ENCODE data around the gene MED9.

MED9 gene

DNA sequence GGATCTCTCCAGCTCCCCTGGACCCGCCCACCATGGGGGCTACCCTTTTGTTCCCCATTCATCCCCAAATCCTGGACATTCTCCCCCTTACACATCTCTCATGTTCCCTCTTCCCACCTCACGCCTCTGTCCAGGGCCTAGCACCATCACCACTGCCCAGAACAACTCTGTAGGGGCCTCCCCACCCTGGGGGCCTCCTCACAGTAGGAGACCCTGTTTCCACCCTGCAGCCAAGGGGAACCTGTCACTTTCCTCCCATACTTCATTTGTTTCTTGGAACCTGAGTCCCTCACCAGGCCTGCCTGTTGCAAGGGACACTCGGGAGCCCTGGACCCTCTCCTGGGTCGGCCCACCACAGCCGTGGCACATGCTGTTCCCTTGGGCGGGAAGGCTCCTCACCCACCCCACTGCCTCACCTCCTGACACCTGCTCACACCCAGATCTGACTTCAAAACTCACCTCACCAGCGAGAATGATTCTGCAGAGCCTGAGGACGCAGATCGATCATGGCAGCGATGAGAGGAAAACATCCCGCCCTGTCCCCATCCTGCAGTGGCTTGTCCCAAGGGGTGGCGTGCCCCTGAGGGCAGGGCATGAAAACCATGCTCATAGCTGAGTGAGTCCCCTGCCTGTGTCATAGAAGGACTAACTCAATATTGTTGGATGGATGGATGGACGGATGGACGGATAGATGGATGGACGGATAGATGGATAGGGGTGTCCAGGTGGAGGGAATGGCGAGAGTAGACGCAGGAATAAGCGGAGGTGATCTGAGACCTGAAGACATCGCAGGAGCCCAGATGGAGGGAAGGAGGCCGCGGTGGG is 26.2 kb downstream of the MED9 start:
- DNase-seq (ENCODE audit: extremely low read depth in 1 of 2, low read depth in 1 of 2), result no peak

DNA sequence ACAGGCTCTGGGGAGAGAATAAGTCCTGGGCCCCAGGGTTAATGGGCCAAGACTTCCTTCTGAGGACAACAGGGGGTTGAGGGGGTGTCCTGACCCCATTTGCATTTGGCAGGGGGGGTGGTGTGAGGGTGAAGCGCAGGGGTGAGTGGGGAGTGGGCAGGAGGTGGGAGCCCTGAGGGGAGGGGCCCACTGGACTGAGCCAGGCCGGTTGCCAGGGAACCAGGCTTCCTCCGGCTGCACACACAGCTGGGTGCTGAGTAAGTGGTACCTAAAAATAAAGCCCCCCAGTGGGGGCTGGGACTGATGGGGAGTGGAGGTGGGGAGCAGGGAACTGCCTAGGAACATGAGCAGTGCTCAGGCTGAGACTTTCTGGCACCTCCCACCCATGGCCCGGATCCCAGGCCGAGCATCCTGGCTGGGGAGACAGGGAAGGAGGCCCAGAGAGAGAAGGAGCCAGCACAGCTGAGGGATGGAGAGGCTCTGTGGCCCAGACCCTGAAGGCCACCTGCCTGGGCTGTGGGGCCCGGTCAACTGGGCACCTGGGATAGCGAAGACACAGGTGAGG is 26.8 kb downstream of the MED9 start:
- DNase-seq (ENCODE audit: extremely low read depth in 1 of 2, low read depth in 1 of 2), result no peak

DNA sequence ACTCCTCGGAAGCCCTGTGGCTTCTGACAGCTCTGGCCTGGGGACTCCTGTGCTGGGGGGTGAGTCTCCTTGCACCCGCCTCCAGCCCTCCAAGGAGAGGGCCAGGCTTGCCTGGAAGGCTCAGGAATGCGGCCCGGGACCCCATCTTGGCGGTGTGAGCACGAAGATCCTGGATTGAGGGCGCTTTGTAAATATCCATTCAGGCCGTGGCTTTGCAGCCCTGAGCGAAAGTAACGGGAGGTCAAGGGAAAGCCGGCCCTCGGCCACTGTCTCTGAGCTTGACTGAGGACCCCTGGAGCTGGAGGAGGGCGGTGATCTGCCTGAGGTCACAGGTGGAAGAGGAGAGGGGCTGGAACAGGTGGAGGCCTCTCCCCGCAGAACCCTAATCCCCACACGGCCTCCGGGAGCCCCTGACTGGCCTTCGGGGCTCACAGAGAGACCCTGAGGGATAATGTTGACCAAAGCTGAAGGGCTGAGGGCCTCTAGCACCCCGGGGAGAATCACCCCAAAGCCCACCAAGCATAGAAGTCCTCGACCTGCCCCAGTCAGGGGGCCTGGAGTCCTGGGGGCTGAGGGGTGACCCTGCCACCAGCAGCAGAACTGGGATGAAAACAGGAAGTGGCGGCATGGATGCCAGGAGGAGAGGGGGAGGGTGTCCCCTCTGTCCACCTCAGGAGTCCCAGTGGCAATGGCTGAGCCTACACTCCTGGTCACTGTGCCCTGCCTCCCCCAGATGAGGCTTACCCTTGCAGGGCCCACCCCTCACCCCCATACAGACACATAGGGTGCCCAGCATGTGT is 27.7 kb downstream of the MED9 start:
- no peak for DNase-seq (ENCODE audit: extremely low read depth in 1 of 2, low read depth in 1 of 2)

DNA sequence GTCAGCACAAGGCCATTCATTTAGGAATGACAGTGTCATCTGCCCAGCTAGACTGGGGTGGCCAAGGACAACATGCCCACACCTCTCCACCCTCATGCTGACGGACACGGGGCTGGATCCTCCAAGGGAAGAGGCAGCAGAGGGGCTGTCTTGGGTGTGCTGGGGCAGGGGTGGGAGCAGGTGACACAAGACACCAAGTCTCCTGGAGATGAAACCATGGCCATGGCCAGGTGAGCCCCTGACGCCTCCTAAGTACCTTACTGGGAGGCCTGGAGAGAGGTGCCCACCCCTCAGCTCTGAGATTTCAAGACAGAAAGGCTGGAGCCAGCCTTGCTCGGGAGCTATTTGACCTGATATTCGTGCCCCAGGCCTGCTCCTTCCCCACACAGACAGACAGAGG is 28.4 kb downstream of the MED9 start:
- no peak for DNase-seq (ENCODE audit: extremely low read depth in 1 of 2, low read depth in 1 of 2)

DNA sequence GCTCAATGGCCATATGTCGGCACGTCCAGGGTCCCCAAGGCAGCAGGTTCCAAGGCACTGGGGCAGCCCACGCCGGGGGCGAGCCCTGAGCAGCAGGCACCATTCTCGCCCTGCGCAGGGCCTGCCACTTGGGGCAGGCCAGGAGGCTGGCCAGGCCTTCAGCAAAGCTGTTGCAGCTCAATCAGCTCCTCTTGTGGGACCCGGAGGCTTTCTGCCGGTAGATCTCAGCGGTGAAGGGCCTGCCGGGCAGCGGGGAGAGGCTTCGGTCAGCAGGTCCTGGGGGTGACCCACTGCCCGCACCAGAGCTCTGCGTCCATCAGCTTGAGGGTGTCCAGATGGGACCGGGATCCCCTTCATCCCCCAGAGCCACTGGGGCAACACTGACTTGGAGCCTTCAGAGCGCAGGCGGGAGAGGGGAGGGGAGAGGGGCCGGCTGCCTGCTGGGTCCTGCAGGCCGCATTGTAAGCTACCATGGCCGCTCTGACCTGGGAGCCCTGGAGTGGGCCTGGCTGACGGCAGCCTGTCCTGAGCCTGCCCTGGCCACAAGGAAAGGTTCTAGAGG is 28.9 kb downstream of the MED9 start:
- no peak for DNase-seq (ENCODE audit: extremely low read depth in 1 of 2, low read depth in 1 of 2)

DNA sequence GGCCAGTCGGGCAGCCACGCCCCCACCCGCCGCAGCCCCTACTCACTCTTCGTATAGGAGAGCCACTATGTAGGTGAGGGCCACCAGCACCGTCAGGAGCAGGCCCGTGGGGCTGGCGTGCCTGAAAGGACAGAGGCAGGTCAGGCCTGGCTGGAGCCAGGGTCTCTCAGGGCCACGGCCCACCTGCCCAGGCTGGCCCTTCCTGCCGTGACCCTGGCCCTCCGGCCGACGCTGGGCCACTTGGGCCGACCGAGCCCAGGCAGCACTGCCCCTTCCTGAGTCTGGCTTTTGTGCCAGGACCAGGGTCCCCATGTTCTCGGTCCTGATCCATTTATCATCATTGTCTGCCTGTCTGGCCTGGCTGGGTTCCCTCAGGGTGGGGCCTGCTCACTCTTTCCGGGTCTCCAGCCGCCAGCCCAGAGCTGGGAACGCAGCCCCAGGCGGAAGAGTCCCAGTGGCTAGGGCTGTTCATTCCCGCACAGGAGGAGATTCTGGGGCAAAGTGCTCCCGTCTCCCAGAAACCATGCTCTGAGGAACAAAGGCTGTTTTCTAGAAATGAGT is 29.5 kb downstream of the MED9 start:
- DNase-seq (ENCODE audit: extremely low read depth in 1 of 2, low read depth in 1 of 2), result no peak

DNA sequence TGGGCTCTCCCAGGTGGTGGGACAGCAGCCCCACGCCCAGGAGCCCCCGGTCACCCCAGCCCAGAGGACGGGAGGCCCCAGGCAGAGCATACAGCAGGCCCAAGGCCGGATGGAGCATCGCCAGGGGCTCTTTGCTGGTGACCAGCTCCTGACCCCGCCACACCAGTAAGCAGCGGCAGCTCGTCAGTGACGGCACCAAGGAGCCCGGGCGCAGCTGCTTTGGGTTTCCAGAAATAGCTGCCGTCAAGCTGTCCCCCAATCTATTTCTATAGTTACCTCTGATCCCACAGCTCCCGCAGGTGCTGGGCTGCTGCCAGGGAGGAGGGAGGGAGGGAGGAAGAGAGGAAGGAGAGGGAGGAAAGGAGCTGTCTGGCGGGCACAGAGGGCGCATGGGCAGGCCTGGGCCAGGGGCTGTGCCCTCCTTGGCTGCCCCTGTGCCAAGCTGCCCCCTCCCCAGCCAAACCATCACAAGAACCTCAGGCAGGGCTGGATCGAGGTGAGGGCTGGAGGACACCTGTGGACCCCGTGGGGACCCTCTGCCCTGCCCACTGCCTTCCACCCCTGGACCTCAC is 30.2 kb downstream of the MED9 start:
- DNase-seq (ENCODE audit: extremely low read depth in 1 of 2, low read depth in 1 of 2), result no peak

DNA sequence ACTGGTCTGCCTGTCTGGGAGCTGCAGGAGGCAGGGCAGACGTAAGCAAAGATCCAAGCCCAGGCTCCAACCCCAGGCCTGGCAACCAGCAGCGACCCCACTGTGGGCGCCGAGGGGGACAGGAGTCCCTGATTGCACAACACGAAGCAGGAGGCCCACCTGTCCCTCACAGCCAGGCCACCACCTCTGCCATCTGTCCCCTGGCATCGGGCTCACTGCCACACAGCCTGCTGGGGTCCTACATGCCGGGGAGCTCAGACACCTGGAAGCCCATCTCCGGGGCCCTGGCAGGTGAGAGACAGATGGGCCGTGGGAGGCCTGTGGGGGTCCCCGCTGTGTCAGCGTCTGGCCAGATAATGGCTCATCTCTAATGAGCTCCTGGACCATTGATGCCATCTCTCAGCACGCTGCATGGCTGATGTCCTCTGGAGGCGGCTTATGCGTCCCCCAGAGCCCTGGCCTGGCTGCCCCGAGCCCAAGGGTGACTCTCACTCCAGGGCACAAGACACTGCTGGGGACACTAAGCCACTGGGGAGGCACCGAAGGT is 30.7 kb downstream of the MED9 start:
- DNase-seq (ENCODE audit: extremely low read depth in 1 of 2, low read depth in 1 of 2), result no peak

DNA sequence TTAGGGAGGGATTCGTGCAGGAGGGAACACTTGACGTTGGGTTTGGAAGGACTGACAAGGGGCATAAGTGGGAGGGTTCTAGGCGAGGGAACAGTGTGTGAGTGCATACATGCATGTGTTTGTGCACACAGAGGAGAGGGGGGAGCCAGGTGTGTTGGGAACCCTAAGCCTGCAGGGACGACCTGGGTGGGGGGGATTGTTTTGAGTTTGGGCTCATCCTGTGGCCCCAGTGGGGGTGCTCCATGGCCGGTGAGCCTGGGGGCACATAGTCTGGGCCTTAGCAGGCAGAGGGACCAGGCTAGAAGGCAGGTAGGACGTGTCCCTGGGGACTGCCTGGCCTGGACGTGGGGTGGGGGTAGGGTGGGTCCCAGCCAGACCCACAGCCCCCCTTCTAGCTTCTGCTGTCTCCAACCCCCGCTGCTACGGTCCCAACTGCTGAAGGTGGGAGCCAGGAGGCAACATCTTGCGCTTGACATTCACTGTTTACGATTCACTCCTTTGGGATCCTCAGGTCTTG is 31.3 kb downstream of the MED9 start:
- no peak for DNase-seq (ENCODE audit: extremely low read depth in 1 of 2, low read depth in 1 of 2)

DNA sequence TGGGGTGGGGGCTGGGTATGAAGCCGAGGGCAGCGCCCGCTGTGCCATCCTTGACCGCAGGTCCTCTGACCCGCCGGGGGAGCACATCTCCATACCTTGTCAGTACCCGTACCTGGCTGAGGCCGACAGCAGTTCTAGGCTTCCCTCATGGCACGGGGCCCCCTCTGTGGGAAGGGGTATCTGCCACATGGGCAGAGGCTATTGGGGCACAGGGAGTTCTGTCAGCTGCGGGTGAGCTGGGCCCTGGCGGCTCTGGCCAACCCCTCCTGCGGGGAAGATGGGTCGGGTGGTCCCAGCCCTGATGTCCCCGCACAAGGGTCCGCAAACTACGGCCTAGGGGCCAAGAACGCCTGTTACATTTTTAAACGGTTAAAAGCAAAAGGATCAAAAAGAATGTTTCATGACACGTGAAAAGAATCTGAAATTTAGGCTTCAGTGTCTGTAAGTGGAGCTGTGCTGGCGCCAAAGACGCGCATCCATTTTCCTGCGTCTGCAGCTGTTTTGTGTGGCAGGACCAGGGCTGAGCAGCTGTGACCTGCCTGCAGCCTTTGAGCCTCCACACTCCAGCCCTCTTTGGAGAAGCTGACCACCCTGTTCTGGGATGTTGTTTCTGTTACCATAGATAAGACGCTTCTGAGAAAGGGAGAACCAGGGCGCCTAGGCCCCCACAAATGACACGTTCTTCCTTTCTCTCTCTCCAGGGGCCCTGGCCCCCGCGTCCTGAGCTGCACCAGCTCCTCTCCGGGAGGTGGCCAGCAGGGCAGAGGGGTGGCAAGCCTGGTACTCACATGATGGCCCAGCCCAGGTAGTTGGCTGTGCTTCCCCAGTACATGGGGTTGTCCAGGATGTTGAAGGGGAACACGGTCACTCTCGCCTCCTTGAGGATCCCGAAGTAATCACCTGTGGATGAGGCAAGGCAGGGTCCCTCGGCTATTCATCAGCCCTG is 32.1 kb downstream of the MED9 start:
- no peak for DNase-seq (ENCODE audit: extremely low read depth in 1 of 2, low read depth in 1 of 2)

DNA sequence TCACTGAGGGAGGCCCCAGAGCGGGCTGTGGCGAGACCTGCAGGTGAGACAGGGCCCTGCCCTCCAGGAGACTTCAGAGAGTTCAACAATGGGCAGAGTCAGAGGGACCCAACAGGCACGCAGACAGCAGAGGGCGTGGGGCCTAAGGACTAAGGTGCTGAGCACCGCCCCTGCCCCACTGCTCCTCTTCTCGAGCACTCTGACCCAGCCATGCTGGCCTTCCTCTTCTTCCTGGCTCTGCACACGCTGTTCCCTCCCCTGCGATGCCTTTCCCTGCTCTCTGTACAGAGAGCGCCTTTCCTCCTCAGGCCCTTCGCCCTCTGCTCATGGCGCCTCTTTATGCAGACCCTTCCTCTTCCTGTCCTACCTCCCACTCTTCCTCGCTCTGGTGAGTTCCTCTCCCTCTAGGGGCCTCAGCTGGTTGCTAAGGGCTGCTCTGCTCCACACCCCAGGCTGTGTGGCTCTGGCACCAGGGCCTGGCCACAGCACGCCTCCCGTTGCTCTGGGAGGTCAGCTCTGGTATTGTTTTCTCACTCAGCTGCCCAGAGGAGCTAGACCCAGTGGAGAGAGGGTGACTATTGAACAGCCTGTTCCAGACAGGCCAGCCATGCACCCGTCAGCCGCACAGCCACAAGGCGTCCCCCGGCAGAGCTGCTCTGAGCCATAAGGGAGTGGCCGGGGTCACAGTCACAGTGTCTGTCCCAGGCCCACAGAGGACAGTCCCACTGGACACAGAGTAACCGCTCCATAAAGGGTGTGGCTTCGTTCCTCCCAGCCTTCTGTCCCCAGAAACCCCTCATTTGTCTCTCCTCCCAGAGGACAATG is 33.0 kb downstream of the MED9 start:
- DNase-seq (ENCODE audit: extremely low read depth in 1 of 2, low read depth in 1 of 2), result no peak

DNA sequence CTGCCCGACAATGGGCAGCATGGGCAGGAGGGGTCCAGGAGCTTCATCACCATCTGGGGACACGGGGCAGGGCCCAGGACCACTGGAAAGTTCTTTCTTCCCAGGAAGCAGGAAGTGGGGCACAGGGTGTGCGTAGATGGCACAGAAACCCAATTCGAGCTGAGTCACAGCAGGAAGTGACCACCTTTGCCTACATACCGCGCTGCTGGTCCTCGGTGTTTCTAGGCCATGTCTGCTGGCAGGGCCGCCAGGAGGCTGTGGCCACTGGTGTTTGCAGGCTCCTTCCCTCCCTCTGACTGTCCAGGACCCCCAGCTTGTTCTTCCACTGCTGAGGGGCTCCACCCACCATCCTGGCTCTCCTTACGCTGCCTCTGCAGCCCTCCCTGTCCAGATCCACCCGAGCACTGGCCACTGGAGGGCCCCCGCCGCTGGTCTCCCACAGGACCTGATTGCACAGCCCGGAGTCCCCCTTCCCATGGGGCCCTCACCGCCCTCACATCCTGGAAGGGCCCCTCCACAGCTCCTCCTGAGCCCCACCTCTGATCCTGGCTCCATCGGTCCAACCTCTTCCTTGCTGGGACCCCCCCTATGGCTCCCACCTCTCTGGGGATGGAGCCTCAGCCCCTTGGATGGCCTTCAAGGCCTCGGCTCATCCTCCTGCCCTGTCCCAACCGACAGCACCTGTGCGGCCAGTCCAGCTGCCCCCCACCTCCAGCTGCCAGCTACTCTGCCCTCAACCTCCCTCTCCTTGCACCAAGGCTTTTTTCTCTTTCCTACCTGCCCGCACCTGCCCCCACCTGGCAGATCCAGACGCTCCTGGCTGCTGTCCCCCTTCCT is 33.9 kb downstream of the MED9 start:
- DNase-seq (ENCODE audit: extremely low read depth in 1 of 2, low read depth in 1 of 2), result no peak

DNA sequence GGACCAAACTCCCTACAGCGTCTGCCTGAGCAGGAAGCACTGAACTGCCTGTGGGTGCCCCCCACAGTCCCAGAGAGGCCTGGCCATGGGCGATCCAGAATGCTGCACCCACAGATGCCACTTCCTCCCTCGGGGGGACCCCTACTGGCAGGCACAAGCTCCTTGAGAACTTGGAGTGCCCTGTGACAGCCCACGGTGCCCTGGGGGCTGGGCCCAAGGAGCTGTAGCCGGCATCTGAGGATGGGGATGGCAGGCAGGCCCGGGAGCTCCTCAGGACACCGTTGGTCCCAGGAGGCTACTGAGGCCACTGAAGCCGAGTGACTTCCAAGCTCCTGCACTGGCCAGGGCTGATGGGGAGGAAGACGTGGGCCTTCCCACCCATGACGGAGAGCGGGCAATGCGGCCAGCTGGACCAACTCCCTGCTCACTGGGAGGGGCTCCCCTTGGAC is 34.5 kb downstream of the MED9 start:
- DNase-seq (ENCODE audit: extremely low read depth in 1 of 2, low read depth in 1 of 2), result no peak

DNA sequence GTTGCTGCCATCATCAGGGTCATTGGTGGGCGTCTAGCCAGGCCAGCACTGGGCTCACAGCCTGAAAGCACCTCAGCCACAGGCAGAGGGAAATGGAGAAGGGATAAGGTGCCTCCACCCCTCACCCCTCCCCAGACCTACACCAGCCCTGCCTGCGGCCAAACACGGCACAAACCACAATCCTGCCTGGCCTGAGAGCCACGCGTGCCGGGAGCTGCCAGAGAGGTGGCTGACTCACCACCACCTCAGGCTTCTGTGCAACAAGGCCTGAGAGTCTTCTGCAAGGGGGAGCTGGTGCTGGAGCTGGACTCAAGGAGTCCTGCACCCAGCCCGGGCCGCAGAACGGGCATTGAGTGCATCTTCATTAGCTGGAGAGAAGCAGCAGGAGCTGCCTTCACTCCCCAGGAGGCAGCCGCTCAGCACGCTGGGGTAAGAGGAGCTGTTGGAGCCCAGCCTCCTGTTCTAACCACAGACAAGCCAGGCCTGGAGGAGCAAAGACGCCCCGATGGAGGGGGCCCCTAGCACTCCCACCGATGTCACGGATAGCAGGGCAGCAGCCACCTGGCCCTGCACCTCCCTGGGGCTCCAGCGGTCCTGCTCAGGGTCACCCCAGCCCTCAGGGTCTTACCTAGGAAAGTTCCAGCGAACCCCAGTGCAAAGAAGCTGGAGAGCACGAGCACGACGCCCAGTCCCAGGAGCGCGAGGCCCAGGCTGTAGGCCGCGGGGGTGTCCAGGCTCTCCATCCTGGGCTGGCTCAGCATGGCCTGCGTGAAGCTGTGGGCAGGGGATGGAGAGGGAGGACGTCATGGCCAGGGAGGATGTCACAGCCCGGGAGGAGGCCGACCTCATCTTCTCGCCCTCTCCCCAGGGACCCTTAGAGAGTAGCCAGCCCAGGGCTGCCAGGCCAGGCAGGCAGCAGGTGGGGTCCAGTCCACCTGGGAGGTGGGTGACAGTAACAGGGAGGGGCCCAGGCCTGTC is 35.4 kb downstream of the MED9 start:
- no peak for DNase-seq (ENCODE audit: extremely low read depth in 1 of 2, low read depth in 1 of 2)

DNA sequence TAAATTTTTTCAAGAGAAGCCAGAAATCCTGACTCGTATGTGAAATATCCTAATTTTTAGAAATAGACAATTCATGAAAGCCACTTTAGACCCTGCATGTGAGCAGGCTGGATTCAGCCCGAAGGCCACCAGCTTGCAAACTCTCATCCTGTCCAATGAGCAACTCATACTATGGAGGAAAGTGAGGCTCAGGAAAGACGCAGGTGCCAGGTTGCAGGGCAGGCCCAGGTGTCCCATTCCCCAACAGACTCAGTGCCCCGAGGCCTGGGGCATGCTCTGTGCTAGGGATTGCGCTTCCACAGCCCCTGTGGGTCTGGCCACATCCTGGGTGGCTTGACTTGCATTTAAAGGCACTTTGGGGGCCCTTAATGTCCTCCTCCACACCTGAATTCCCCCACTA is 36.1 kb downstream of the MED9 start:
- DNase-seq (ENCODE audit: extremely low read depth in 1 of 2, low read depth in 1 of 2), result no peak

DNA sequence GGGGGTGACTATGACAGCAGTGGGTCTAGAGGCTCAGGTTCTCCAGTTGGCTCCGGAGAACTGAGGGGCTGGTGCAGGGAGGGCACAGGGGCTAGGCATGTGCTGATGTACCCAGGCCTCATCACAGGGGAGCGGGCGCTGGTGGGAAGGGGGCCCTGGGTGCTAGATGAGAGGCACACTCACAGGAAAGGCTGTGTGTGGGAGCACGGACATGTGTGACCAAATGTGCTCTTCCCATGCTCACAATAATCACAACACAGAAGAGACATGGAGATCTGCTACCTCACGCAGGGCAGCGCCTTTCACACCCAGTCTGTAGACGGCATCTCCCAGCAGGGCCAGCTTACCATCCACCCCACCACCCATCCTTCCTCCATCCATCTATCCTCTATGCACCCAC is 36.8 kb downstream of the MED9 start:
- no peak for DNase-seq (ENCODE audit: extremely low read depth in 1 of 2, low read depth in 1 of 2)
